Colon (tissue), 2 donors: ENCODE data around the gene CLSTN1.

ENCODE experiments used
- FAIRE-seq: peaks from 2 replicates; lab custom pipeline; 2012; peaks lifted over from hg19 to GRCh38; lab: Jason Lieb, UNC
- donor health status: control.
- donor health status: control.

The CLSTN1 gene

DNA sequence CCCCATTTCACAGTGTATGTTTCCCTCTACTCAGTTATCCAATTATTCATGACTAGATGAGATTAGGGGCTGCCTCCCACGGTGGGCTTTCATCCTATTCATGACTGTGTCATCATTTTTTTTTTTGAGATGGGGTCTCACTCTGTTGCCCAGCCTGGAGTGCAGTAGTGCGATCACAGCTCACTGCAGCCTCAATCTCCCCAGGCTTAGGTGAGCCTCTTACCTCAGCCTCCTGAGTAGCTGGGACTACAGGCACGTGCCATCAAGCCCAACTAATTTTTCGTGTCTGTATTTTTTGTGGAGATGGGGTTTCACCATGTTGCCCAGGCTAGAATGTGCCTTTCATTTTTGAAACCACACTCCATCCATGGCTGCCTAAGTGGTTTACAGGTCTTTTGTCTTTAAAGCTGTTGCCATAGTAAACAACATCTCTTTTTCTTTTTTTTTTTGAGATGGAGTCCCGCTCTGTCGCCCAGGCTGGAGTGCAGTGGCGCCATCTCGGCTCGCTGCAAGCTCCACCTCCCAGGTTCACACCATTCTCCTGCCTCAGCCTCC is 112.2 kb downstream of the CLSTN1 start:
- no peak for FAIRE-seq

DNA sequence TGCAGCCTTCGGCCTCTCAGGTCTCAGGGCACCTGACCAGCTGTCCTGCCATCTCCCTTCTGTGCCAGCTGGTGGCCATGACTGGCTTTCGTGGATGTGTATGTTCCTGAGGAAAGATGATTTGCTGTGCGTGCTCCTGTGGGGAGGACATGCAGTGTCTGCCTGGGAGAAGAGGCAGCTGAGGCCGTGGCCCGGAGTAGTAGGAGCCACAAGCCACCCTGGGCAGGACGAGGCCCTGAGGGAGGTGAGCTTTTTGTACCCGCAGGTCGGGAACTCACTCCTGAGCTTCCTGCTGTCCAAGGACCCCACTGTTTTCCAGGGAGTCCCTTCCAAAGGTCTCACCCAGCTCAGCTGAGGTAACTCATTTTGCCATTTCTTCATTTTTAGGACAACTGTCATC is 113.7 kb downstream of the CLSTN1 start:
- FAIRE-seq = no peak

DNA sequence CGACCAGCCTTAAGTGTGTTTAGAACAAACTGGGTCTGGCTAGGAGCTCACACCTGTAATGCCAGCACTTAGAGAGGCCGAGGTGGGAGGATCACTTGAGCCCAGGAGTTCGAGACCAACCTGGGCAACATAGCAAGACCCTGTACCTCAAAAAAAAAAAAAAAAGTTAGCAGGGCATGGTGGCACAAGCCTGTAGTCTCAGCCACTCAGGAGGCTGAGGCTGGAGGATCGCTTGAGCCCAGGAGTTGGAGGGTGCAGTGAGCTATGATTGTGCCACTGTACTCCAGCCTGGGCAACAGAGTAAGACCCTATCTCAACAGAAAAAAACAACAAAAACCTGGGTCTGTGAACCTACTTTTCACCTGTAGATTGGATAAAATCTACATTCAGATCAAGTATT is 117.6 kb downstream of the CLSTN1 start:
- no peak for FAIRE-seq

DNA sequence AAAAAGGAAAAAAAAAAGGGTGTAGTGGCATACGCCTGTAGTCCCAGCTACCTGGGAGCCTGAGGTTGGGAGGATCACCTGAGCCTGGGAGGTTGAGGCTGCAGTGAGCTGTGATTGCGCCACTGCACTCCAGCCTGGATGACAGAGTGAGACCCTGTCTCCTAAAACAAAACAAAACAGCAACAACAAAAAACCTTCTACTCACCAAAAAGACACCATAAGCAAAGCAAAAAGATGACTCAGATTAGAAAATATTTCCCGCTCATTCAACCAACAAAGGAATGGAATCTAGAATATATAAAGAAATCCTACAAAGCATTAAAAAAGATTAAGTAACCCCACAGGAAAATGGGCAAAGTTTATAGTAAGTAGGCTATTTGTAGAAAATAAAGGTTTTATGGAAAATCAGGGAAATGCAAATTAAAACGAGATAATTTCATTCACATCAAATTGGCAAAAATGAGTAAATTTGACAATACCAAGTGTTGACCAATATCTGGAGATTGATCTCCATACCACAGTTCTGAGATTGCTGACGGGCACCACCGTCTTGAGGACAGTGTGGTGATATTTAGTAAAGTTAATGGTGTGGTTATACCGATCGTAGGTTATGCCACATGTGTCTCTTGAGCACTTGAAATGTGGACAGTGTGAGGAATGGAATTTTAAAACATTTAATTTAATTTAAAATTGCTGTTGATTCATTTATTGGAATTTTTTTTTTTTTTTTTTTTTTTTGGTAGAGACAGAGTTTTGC is 118.2 kb downstream of the CLSTN1 start:
- no peak for FAIRE-seq

DNA sequence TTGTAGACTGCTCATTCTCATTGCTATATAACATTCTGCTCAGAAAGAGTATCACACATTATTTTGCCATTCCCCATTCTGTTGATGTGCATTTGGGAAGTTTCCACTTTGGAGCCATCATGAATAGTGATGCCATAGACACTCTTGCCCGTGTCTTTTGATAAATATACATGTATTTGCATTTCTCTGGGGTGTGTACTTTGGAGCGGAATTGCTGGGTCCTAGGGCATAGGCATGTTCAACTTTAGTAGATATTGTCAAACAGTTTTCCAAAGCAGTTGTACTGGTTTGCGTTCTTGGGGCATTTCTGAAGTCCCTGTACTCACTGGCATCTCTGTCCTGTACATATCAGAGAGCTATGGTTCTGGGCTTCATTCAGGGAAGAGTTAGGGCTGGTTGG is 120.1 kb downstream of the CLSTN1 start:
- no peak for FAIRE-seq

DNA sequence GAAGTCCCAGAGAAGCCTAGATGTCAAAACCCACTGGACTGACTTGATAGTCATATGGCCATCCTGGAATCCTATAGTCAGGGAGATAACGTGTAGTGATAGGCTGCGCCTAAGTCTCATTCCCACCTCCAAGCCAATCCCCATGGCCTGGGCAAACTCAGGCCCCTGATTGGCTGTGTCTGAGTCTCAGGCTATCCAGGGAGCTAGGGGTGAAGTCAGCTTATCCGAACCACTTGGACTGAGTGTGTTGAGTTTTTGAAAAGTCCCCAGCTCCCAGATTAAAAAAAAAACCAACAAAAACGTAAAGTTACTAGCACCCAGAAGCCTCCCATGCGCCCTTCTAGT is 120.6 kb downstream of the CLSTN1 start:
- FAIRE-seq = no peak

DNA sequence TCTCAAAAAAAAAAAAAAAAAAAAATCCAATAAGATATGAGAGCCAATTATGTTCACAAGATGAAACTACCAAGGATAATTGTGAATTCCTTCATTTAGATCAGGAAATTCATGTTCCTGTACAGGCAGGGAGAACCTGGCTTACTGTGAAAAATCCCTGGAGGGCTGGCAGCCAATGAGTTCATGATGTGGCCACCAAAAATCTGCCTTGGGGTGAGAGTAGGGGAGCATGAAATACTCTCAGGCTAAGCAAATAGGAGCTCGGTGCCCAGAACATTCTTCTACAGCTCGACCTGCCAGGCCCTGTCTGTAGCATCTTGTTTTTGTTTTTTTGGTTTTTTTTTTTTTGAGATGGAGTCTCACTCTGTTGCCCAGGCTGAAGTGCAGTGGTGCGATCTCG is 122.1 kb downstream of the CLSTN1 start:
- no peak for FAIRE-seq

DNA sequence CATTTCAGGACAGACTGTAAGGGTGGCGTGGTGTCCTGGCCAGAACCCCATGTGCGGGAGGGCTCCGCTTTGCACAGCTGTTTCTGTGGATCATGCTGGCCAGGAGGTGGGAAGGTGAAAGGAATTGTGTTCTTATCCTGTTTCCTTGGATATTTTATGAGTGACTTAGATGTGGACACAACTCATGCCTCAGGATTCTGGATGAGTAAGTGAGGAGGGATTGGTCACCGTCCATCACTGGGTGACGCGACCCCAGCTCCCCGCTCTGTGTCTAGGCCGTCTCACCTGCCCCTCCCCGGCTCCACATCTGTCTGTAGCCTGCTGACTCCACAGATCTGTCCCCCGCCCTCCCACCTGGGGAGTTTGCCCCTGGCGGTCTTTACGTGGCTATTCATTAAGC is 123.4 kb downstream of the CLSTN1 start:
- FAIRE-seq = no peak

DNA sequence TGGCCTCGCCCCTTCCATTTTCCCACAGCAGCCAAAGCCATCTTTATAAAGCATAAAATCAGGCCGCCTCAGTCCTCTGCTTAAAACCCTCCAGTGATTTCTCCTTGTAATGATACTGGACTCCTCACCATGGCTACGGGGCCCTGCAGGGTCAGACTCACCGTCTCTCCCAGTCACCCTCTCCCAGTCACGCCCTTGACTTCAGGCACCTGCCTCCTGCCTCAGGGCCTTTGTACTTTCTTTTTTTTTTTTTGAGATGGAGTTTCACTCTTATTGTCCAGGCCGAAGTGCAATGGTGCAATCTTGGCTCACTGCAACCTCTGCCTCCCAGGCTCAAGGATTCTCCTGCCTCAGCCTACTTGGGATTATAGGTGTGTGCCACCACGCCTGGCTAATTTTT is 124.4 kb downstream of the CLSTN1 start:
- no peak for FAIRE-seq

DNA sequence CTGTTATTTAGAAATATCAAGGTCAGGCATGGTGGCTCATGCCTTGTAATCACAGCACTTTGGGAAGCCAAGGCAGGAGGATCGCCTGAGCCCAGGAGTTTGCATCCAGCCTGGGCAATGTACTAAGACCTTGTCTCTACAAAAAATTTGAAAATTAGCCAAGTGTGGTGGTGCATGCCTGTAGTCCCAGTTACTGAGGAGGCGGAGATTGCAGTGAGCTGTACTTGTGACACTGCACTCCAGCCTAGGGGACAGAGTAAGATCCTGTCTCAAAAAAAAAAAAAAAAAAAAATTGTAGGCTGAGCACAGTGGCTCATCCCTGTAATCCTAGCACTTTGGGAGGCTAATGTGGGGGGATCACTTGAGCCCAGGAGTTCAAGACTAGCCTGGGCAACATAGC is 127.0 kb downstream of the CLSTN1 start:
- no peak for FAIRE-seq

DNA sequence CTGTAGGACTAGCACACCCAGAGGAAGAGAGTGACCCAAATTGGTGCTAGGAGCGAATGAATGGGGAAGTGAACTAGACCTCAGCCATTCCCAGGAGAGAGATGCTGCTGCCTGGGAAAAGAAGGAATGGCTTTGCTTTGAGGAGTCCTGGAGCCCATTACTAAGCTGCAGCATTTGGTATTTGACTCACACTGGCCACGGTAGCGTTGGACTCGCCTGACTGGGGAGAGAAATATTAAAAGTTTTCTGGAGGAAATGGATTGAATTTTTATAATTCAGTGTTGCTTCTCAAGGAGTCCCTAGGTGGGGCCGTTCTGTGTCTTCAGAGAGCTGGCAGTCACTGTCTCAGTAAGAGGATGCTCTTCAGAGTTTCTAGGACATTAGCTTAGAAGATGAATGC is 132.1 kb downstream of the CLSTN1 start:
- FAIRE-seq = no peak

DNA sequence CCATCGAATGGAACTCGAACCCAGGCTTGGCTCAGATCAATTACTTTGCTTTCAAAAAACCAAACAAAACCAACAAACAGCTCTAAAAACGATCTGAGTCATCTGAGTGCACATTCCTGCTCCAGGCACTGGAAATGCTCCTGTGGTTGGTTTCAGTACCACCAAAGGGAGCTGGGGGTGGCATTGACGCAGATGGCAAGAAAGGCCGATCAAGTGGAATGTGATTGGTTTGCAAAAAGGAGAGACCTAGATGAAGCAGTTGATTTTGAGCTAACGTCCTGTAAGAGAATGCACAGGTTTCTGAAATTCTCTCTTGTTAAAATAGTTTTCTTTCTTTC is 132.7 kb downstream of the CLSTN1 start:
- no peak for FAIRE-seq

DNA sequence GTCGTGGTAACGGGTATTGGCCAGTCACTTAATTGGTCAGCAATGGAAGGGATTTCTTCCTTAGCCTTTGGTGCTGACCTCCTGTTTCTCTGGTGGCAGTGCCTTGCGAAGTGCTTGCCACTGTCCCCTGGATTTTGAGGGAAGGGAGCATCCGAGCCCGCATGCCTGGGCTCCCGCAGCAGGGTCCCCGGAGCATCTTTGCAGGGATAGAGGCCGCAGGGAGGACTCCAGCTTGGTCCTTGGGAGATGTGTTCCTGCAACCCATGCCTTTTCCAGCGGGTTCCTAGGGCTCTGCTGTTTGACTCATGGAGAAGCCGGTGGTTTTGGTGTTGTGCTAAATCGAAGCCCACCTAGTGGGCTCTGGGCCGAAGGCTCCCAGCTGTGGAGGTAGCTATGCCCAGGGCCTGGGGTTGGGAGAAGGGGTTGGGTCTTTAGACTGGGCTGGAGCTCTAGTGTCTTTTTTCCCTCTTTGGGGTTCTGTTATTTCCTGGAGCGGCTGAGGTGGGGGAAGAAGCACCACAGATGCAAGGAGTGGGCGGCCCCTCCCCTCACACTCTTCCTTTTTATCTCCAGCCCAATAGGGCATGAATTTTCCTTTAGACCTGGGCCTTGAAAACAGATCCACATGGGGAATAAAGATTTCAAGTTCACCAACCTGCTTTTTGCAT is 133.2 kb downstream of the CLSTN1 start:
- FAIRE-seq = no peak

DNA sequence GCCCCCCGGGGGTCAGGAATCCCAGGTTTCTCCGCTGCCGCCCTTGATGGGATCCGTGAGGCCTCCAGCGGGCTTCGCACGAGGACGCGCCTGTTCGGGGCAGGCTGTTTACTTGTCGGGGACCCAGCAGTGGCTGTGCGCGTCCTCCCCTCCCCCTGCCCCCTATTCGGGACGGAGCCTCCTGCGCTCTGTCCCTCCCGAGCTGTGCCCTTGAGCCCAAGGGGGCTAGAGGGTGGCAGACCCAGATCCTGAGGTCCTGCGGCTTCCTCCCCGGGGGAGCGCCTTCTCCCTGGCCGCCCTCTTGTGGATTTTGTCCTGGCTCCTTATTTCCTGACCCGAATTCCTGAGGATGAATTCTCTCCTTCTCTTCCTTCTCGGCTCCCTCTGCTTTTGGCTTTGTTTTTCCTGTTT is 133.8 kb downstream of the CLSTN1 start:
- FAIRE-seq = no peak

DNA sequence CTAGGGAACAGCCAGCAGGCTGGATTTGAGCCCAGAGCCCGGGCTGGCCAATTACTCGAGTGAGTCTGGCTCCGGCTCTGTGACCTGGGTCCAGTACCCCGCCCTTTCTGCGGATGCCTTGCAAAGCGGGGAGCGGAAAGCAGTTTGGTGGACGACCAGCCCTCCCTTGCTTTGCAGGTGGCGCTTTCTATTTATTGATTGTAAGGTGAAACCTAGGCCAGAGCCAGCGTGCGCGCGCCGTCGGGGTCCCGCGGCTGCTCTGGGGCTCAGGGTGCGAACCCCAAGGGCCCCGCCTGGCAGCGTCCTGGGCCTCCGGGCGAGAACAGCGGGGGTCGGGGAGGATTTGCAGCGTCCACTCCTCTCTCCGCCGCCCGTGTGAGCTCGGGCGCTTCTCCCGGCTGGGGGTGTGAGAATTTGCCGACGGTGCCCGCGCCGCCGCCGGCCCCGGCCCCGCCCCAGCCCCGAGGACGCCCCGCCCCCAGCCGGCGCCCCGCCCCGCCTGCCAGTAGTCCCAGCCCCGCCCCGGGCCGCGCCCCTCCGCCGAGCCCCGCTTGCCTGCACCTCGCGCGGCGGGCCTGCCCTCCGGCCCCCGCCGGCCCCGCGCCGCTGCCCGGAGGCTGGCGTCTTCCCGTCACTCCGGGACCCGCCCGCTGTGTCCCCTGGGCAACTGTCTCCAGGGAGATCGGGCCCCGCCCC is 134.6 kb downstream of the CLSTN1 start:
- no peak for FAIRE-seq

DNA sequence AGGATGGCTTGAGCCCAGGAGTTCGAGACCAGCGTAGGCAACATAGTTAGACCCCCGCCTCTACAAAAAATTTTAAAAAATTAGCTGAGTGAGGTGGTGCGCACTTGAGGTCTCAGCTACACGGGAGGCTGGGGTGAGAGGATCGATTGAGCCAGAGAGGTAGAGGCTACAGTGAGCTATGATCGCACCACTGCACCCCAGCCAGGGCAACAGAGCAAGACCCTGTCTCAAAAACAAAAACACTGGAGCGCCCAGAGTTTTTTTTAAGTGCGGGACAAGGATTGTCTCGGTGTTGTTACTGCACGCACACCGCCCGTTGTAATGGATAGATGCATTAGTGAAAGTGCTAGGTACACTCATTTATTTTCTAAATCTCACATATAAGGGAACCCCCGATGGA is 135.2 kb downstream of the CLSTN1 start:
- FAIRE-seq = no peak

DNA sequence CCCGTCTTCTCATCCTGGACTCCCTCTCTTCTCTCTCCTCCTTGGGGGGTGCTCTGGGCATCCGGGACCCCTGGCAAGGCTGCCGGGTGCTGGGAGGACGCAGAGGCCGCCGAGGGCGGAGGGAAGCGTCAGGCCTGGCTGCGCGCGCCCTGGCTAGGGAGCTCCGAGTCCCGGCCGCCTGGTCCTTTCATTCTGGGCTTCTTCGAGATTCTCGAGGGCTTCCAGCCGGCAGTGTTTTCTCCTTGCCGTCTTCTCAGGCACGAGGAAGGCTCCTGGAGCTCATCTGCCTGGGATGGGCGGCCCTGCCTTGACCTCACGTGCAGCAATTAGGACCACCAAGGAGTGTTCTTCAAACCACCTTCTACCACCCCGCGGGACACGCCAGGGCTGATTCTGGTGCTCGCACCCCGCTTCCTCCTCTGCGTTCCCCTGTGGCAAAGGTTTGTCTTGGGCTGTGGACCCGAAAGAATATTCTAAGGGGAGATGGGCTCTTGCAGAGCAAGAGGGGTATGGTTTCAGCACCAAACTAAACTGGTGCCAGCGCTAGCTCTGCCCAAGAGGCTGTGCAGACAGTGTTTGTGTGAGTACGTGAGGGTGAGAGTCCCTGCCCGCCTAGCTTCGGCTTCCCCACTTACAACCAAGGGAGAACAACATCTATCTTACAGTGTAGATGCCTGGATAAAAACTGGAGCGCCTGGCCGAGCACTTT is 135.7 kb downstream of the CLSTN1 start:
- no peak for FAIRE-seq

DNA sequence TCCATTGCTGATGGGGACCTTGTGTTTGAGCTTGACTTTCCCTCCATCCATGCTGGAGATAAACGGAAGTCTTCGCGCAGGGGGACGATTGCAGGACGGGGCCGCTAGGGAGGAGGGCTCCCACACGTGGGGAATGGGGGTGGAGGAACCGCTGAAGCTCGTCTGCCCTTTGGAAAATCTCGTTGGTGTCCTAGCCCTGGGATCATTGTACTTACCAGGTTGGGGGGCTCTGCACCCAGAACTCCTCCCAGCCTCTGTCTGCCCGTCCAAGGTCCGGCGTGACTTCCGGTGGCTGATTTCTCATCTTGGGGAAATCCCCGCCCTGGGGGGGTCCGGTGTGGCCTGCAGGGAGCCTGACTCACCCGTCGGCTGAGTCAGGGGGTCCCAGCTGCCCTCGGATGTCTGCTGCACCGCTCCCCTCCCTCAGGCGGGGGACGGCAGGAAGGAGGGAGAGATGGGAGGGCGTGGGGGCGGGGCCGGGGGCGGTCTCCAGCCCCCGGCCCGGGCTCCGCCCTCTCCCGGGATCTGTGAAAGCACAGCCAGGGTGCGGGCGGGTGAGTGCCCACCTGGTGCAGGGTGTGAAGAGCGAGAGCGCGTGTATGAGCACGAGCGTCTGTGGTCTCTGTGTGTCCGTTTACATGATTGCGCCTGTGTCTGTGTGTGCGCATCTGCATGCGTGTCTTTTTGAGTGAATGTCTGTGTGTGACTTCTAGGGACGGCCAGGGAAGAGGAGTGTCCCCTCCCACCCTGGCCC is 136.5 kb downstream of the CLSTN1 start:
- no peak for FAIRE-seq

DNA sequence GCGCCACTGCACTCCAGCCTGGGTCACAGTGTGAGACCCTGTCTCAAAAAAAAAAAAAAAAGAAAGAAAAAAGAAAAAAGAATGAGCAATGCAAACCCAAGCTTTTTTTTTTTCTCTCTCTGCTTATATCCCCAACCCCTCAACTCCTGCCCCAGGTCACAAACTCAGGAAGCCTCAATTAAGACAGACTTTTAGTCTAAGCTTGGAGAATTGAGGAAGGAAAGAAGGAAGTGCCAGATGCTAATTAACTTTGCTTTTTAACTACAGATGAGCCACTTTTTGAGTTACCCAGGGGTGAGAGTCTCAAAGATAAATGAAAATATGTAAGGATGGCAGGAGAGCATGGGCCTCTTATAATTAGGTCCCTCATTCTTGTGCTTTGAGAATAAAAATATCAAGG is 139.0 kb downstream of the CLSTN1 start:
- no peak for FAIRE-seq

DNA sequence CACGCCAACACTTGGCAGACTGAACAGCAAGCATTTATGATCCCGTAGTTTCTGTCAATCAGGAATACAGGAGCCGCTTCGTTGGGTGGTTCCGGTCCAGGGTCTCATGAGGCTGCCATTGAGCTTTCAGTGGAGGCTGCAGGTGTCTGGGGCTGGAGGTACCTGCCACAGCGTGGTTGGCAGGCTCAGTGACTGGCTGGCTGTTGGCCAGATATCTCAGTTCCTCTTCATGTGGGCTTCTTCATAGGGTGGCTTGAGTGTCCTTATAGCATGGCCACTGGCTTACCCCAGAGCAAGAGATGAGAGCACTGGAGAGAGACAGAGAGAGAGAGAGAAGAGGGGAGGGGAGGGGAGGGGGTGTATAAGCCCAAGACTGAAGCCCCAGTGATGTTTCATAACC is 142.9 kb downstream of the CLSTN1 start:
- FAIRE-seq = no peak

DNA sequence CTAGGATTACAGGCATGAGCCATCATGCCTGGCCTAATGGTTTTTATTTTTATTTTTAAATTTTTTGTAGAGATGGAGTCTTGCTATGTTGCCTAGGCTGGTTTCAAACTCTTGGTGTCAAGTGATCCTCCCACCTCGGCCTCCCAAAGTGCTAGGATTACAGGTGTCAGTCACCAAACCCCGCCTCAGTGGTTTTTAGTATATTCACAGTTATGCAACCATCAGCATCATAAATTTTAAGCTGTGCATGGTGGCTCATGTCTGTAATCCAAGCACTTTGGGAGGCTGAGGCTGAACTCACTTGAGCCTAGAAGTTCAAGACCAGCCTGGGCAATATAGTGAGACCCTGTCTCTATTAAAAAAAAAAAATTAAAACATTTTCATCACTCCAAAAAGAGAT is 143.7 kb downstream of the CLSTN1 start:
- FAIRE-seq = no peak
